ENCODE measurements around the gene TMPRSS6.

TMPRSS6 gene

DNA sequence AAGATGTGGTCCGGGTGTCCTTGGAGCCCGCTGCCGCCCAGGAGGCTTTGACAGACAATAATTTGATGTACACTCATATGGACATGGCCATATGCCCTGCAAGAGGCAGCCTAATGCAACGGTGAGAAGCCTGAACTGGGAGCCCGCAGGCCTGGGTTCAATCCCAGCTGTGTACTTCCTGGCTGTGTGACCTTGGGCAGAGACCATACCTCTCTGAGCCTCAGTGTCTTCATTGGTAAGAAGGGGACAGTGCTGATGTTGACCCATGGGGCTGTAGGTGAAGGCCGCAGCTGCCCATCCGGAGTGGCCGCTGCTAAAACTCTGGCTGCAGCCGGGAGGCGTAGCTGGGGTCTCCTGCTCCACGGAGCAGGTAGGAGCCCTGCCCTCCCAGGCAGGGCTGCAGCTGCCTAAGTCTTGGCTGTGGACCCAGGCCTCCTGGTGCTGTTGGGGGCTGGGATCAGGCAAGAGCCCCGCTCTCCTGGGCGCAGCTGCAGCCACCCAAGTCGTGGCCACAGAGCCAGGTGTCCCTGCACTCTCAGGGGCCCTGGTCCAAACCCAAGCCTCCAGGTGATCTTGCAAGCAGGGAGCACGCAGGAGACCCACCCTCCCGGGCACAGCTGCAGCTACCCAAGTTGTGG is 31.3 kb upstream of the TMPRSS6 start:
- DNase-seq (ENCODE audit: low read depth): no peak

DNA sequence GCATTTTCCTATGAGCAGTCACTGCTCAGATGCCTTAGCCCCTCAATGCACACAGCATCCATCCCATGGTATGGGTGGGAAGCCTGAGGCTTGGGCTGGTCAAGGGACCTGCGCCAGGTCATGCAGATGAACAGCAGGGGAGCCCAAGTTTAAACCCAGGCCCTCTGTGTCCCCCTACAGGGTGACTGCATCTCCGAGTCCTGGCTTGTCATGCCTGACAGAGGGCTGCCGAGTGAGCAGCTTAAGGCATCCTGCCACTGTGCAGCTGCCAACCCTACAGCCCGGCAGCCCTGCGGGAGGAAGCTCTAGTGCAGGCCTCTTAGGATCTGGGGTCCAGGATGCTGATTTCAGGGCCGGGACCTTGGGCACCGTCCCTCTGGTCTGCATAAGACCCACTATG is 30.2 kb upstream of the TMPRSS6 start:
- no peak for DNase-seq (ENCODE audit: low read depth)

DNA sequence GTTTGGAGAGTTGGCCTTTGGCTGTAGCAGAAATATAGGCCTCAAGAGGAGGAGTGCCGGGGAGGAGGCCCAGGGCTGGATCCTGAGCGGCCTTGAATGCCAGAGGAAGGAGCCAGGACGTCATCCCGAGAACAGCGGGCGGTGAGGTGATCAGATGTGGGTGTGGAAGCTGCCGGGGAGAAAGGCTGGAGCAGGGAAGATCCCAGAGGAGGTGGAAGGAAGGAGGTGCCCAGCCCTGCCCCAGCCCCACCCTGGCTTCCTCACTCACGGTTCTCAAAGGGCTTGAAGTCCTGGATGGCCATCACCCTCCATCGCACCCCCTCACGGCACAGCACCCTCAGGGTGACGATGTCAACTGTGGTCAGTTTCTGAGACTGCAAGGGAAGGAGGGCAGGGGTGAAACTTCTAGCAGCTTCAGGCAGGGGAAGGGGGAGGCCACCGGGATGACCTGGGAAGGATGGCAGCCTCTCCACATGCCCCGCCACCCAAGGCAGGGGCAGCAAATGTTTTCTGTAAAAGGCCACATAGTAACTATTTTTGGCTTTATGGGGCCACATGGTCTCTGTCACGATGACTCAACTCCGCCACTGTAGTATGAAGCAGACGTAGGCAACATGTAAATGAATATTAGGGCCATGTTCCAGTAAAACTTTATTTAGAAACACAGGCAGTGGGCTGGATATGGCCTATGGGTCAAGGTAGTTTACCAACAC is 29.5 kb upstream of the TMPRSS6 start:
- DNase-seq (ENCODE audit: low read depth): no peak

DNA sequence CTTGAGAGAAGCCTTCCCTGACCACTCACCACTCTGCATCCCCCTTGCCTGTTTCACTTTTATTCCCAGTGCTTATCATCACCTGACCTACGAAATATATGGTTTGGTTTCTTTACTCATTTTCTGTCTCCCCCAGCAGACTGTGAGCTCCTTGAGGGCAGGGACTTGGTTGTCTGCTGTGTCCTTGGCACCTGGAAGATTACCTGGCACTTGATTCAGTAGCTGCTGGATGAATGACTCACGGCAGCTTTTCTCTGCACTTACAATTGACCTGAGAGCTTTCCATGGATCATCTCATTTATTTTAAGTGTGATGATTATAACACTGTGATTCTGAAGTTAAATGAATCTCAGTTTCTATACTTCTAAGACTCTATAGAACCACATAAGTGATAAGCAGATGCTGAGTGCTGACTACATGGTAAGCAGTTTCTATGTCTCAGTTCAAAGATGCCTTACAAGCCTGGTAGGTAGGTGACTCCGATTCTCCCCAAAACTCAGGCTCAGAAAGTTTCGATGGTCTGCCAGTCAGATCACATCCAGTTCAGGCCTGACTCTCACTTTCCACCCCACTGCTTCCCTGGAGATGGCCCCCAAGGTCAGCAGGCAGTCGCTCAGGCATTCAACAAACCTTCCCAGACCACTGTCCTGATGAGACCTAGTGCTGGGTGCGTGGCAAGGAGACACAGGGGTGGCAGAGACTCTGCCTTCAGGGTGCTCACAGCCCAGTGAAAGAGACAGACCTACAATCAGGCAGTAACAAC is 28.6 kb upstream of the TMPRSS6 start:
- DNase-seq (ENCODE audit: low read depth): no peak

DNA sequence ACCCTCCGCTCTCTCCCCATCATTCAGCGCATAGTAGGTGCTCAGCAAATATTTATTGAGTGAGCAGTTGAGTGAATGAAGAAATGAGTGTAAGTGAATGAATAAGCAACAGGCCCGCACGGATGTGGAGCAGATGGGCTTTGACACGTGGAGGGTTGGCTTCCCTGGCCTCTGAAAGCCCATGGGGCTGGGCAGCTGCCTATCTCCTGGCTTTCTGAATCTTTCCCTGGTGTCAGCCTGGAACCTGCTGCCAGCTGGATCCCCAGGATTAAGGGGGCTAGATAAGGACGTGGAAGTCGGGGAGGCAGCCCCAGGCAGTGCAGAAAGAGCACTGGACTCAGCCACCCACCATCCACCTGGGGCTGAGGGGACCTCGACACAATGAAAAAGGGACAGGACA is 27.6 kb upstream of the TMPRSS6 start:
- no peak for DNase-seq (ENCODE audit: low read depth)

DNA sequence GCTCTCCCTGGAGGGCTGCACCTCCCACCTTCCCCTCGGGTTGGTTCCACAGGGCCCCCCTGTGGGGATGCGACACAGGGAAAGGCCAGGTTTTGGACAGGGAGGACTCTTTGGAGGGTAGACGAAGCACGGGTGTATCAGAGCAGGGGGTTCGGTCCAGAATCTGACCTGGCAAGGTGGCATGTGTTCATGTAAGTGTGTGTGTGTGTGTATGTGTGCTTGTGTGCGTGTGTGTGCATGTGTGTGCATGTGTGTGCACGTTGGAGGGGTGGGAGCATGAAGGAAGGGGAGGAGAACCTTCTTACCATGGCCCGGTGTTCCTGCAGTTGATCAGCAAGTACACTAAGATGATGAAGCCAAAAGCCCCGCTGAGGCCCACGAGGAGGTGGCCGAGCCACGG is 25.5 kb upstream of the TMPRSS6 start:
- DNase-seq (ENCODE audit: low read depth): no peak

DNA sequence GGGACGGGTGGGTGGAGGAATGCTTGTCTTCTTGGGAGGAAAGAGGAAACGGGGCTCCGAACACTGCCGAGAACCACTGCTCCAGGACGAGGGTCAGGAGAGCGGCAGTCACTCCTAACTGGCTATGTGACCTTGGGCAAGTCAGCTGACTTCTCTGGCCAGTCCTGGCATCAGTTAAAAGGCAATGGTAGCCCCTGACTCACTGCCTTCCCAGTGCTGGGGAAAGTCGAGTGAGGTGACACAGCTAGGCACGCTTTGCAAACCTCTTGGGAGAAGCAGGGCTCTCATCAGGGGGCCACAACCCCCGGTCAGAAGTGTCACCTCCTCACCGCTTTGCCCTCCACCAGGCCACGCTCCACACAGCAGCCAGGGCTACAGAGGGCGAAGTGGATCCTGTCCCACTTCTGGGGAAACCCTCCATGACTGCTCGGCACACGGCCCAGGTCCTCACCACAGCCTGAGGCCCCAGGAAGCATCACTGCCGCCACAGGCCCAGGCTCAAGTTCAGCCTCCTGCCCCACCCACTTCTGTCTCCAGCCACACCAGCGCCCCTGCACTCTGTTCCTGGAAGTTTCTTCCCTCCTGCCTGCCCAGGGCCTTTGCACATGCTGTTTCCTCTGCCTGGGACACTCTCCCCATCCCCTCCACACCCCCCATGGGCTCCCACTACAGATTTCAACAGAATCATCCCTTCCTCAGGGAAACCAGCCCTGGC is 23.9 kb upstream of the TMPRSS6 start:
- no peak for DNase-seq (ENCODE audit: low read depth)

DNA sequence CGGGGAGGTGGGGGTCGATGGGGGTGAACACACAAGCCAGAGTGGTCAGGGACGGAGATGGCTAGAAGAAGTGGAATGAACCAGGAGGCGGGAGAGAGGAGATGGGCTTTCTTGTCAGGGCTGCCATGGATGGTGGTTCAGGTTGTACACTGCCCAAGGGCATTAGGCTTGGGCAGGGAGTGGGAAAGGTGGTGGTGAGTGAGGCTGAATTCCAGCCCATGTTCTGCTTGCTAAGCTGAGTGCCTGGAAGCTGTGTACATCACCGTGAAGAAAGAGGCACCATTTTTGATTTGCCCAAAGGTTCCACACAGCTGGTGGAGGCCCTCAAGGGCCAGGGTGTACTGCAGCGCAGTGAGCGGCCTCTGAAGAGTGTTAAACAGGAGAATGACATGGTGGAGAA is 23.3 kb upstream of the TMPRSS6 start:
- DNase-seq (ENCODE audit: low read depth): no peak

DNA sequence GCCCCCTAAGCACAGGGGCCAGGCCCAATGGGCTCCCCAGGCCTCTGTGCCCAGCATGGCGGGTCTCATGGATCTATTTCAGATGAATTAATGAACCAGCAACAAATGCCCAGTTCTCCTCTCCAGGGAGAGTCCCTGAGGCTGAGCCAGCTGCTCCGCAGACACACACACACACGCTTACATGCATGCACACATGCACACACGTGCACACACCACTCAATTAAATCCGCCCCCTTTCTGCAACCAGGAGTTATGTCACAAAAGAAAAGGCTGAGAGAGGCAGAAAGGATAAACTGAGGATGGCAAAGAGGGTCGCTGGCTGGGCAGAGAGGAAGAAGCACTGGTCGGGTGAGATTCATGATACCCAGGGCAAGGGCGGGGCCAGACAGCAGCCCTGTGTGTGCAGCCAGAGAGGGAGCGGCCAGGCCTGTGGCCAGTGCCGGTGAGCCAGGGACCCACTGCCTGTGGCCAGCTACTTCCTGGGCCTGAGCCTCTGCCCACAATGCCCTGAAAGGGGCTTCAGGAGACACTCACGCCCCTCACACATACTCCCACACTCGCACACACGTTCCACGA is 20.4 kb upstream of the TMPRSS6 start:
- DNase-seq (ENCODE audit: low read depth): no peak

DNA sequence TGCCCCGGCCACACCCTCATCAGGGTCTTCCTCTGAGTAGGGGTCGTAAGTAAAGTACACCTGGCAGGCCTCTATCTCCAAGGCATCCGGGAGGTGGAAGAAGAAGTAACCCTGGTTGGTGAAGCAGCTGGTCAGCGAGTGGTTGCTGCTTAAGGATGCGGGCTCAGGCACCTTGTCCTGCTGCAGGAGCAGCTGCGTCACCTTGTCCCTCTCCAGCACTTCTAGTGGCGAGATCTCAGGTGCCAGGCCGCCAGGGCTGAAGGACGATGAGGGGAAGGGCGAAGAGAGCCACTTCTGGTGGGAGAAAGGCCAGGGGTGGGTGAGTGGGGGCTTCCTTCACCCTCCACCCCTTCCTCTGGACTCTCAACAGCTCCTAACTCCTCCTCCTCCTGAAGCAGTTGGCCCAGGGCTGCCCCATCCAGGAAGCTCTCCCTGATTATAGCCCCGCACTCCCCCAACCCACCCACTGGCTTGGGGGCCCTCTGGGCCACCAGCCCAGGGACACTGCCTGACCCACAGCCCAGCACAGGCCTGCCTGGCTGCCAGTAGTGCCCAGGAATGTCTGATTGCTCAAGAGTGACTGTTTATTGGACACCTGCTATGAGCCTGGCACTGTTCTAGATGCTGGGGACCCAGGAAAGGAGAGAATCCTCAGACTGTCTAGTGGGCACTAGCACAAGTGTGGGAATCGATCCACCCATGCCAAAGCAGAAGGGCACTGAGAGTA is 19.2 kb upstream of the TMPRSS6 start:
- DNase-seq (ENCODE audit: low read depth): no peak

DNA sequence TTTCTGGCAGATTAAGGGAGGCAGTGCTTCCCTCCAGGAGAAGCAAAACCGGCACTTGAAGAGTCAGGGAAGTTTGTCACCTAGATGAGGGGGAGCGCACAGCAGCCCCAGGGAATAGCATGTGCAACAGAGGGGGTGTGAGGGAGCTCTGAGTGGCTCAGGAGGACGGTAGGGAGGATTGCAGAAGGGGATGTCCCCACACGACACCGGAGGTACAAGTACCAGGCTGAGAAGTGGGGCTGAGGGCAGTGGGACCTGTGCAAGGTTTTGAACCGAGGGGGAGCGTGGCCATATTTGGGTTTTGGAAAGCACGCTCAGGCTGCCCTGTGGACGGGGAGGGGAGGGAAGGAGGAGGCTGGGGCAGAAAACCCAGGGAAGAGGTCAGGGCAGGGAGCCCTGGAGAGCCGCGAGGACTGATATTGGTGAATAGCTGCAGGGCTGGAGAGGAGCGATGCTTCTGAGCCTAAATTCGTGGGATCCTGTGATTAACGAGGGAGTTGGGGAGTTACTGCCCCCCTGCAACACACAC is 17.9 kb upstream of the TMPRSS6 start:
- no peak for DNase-seq (ENCODE audit: low read depth)

DNA sequence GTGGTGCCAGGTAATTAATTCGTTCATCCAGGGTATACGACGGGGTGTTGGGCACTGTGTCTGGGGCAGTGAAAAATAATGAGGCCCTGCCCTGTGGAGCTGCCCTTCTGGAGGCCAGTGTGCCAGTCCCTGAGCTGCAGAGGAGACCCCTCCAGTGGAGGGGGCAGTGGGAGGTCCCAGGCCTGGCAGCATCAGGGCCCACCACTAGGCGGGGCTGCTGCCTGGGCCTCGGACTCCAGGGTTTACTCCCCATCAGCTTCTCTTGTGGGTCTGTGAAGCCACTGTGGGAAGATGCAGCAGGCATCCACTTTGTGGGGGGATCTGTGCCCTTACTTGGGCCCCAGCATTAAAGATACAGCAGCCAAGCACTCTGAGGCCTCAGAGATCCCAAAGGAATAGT is 17.4 kb upstream of the TMPRSS6 start:
- DNase-seq (ENCODE audit: low read depth): no peak

DNA sequence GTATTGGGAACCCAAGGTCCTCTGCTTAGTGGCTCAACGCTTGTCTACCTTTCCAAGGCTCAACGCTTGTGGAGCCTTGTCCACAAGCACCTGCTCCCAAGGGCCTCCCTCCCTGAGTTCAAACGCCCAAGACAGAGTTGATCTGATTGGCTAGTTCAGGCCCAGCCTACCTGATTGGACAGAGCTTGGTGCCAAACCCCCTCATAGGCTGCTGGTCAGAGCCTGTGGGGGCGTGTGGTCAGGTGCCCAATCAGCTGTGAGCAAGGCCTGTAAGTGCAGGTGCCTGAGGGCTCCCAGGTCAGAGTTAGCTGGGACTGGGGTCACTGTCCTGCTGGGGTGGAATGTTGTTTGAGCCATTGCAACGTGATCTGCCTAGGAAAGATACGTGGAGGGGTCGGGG is 16.9 kb upstream of the TMPRSS6 start:
- no peak for DNase-seq (ENCODE audit: low read depth)

DNA sequence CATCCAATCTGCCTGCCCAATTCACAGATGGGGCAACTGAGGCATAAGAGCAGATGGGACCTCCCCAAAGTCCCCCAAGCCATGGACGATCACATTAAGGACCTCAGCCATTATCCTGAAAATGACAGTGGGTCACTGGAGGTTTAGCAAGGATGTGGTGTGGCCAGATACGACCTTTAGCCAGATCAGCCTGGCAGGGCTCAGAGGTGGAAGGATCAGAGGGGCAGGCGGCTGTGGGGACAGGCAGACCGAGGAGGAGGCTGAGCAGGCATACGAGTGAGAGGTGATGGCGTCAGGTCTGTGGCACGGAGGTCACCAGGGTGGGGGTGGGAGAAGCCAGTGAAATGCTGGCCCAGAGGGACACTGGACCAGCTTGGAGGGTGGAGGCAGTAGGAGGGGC is 14.1 kb upstream of the TMPRSS6 start:
- DNase-seq (ENCODE audit: low read depth): no peak

DNA sequence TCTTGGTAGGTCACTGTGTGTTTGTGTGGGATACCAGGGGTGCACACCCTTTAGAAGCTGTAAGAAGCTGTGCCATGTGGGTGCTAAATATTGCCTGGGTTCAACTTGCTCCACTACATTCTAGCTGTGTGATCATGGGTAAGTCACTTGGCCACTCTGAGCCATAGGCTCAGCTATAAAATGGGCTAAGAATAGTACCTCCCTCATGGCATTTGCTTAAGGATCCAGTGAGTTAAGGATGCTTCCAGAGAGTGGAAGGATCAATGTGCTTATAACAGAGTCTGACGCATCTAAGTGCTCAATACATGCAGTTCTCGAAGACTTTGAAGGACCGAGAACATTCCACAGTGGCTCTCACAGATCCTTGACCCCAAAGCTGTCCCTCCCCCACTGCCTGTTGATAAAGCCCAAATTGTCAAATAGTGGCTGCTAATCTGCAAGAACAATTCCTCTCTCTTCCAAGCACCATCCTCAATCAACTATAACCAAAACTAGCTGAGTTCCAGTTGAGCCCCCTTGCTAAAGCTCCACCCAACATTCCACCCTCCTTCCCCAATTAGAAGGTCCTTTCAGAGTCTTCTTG is 13.2 kb upstream of the TMPRSS6 start:
- no peak for DNase-seq (ENCODE audit: low read depth)

DNA sequence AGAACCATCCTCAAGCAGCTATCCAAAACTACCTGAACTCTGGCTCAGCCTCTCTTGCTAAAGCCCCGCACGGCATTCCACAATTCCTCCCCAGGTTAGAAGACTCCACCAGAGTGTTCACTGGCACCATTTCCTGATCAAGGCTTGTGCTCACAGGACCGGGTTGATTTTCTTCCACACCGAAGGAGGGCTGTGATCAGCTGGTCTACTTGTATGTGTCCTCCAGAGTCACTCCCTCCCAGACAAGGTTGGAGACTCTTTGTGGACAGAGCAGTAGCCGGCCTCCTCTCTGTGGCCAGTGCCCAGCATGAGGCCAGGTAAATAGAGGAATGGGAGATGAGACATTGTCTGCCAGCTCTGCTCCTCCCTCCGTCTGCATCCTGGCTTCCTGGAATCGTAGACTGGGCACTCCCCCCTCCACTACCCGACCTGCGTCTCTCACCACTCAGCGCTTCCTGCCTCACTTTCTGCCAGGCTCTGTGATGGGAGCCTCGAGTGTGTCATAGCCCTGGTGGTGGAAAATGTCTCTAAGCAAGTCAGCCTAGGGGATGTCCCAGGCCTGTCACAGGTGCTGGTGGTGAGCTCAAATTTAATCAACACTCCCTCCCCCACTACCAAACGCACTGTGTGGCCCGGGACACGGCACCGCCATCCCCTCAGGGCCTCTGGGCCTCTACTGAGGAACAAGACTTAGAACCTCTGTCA is 12.5 kb upstream of the TMPRSS6 start:
- no peak for DNase-seq (ENCODE audit: low read depth)

DNA sequence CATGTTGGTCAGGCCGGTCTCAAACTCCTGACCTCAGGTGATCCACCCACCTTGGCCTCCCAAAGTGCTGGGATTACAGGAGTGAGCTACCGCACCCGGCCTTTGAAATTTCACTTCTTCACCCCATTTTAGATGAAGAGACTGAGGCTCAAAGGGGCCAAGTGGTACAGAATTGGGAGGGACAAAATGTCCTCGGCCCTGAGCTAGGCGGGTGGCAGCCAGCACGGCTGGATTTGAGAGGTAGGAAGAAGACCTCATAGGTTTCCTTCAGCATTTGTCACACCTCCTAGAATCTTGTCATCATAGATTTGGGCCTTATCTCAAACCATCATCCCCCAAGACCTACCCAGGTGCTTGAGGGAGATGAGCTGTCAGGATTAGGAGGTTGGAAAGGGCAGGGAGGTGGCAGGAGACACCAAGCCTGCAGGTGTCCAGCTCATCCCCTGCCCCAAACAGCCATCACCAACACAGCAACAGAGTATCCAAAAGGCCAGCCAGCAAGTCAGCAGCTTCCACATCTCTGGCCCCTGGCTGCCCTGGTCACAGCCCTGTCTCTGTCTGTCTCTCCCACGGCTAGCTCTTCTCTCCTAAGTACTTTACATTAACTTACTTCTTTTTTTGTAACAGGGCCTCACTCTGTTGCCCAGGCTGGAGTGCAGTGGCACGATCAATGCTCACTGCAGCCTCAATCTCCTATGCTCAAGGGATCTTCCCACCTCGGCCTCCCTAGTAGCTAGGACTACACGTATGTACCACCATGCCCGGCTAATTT is 11.2 kb upstream of the TMPRSS6 start:
- DNase-seq (ENCODE audit: low read depth): no peak

DNA sequence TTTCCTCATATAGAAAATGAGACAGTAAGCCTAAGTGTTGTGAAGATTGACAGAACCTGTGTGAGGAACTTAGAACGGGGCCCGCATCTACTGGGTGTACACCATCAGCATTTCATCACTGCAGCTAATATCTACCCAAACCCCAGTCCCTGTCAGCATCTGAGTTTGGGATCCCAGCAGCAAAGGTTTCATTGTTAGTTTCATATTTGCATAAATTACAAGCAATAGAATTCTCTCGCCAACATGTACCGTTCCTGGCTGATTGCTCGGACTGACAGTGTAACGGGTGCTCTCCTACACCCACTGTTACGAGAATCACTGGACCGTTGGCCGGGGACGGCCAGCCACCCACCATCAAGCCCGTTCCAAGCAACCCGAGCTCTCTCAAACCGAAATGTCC is 10.4 kb upstream of the TMPRSS6 start:
- DNase-seq (ENCODE audit: low read depth): no peak

DNA sequence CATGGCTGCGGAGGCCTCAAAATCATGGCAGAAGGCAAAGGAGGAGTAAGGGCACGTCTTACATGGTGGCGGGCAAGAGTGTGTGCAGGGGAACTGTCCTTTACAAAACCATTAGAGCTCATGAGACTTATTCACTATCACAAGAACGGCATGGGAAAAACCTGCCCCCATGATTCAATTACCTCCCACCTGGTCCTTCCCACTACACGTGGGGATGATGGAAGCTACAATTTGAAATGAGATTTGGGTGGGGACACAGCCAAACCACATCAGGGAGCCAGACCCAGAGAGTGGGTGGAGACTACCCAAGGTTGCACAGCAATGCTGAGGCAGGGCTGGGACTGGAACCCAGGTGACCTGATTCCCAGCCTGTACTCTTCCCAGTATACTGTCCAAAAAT is 8.6 kb upstream of the TMPRSS6 start:
- DNase-seq (ENCODE audit: low read depth): no peak

DNA sequence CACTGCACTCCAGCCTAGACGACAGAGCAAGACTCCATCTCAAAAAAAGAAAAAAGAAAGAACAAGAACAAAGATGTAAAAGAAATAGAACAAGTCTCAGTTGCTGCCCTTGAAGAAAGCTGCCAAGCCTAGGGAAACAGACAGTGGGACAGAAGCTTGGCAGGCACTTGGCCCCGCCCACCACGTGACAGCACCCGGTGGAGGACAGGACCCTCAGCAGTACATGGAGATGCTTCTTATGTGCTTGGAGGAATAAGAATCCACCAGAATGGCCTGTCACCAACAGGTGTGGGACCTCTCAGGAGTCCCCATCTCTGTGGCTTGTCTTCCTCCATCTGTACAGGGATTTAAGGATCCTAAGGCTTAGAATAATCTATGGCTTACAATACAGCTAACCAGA is 7.6 kb upstream of the TMPRSS6 start:
- no peak for DNase-seq (ENCODE audit: low read depth)
